H9 (cell line): ENCODE results near the gene MED25. TPM values are rescaled to one million over a fixed set of nuclear protein-coding genes. Genes with fewer than 3 reads are reported as not detected.

Source experiments
- DNase-seq: peaks from one replicate; pipeline ENCODE4 v3.0.0-alpha.2; 2017
- H2AFZ ChIP-seq: one replicate; pipeline ENCODE4 v1.6.1; 2013; ENCODE audit warnings: mild to moderate bottlenecking, low read length, control low read depth, moderate library complexity
- H2AK5ac ChIP-seq: 2 replicates; pipeline ENCODE4 v1.6.1; 2013; ENCODE audit warnings: low read length, control low read depth, mixed read lengths; ENCODE audit not compliant: insufficient read length
- H2BK120ac ChIP-seq: one replicate; pipeline ENCODE4 v1.6.1; 2013; ENCODE audit warnings: low read depth, mild to moderate bottlenecking, low read length, control low read depth, inconsistent platforms; ENCODE audit not compliant: poor library complexity, severe bottlenecking
- H2BK12ac ChIP-seq: 2 replicates; pipeline ENCODE4 v1.6.1; 2013; ENCODE audit warnings: low read length, control low read depth, mixed read lengths, low read depth; ENCODE audit not compliant: insufficient read length
- H2BK15ac ChIP-seq: 2 replicates; pipeline ENCODE4 v1.6.1; 2013; ENCODE audit warnings: low read depth, low read length, control low read depth
- H2BK20ac ChIP-seq: one replicate; pipeline ENCODE4 v1.6.1; 2013; ENCODE audit warnings: low read depth, mild to moderate bottlenecking, low read length, control low read depth, inconsistent platforms; ENCODE audit not compliant: poor library complexity, severe bottlenecking
- H2BK5ac ChIP-seq: 2 replicates; pipeline ENCODE4 v1.6.1; 2013; ENCODE audit warnings: low read length, control low read depth, mixed read lengths; ENCODE audit not compliant: insufficient read length
- H3K14ac ChIP-seq: 2 replicates; pipeline ENCODE4 v1.6.1; 2013; ENCODE audit warnings: low read length, control low read depth; ENCODE audit not compliant: insufficient read depth
- H3K18ac ChIP-seq: 2 replicates; pipeline ENCODE4 v1.6.1; 2013; ENCODE audit warnings: low read depth, mild to moderate bottlenecking, mixed read lengths, low read length, control low read depth; ENCODE audit not compliant: insufficient read length
- H3K23ac ChIP-seq: 2 replicates; pipeline ENCODE4 v1.6.1; 2013; ENCODE audit warnings: low read length, control low read depth, mixed read lengths, low read depth; ENCODE audit not compliant: insufficient read length
- H3K23me2 ChIP-seq: 2 replicates; pipeline ENCODE4 v1.6.1; 2013; ENCODE audit warnings: low read depth, mild to moderate bottlenecking, mixed read lengths, low read length, control low read depth; ENCODE audit not compliant: insufficient read length, poor library complexity, severe bottlenecking
- H3K27ac ChIP-seq: 2 replicates; pipeline ENCODE4 v1.5.1; 2013; ENCODE audit warnings: low read length, control low read depth, mixed read lengths, low read depth; ENCODE audit not compliant: insufficient read length
- H3K27me3 ChIP-seq: 2 replicates; pipeline ENCODE4 v1.6.1; 2013; ENCODE audit warnings: low read length, control low read depth, inconsistent platforms; ENCODE audit not compliant: insufficient read depth
- H3K4ac ChIP-seq: 2 replicates; pipeline ENCODE4 v1.6.1; 2013; ENCODE audit warnings: low read depth, mild to moderate bottlenecking, control low read depth, inconsistent platforms, low read length, moderate library complexity
- H3K4me1 ChIP-seq: 2 replicates; pipeline ENCODE4 v1.6.1; 2013; ENCODE audit warnings: low read length, control low read depth, inconsistent platforms; ENCODE audit not compliant: insufficient read depth
- H3K4me2 ChIP-seq: 2 replicates; pipeline ENCODE4 v1.6.1; 2013; ENCODE audit warnings: low read length, control low read depth, mixed read lengths; ENCODE audit not compliant: insufficient read length, insufficient read depth
- H3K56ac ChIP-seq: 2 replicates; pipeline ENCODE4 v1.6.1; 2013; ENCODE audit warnings: low read depth, mild to moderate bottlenecking, mixed read lengths, low read length, control low read depth; ENCODE audit not compliant: insufficient read length
- H3K79me1 ChIP-seq: 2 replicates; pipeline ENCODE4 v1.6.1; 2013; ENCODE audit warnings: low read depth, mild to moderate bottlenecking, moderate library complexity, low read length, control low read depth, inconsistent platforms; ENCODE audit not compliant: insufficient read depth, poor library complexity, severe bottlenecking
- H3K79me2 ChIP-seq: 2 replicates; pipeline ENCODE4 v1.6.1; 2013; ENCODE audit warnings: low read length, control low read depth, inconsistent platforms; ENCODE audit not compliant: insufficient read depth
- H3K9ac ChIP-seq: 2 replicates; pipeline ENCODE4 v1.6.1; 2013; ENCODE audit warnings: low read length, control low read depth, mixed read lengths; ENCODE audit not compliant: insufficient read length; ENCODE audit errors: extremely low read depth
- H3K9me3 ChIP-seq: one replicate; pipeline ENCODE4 v1.6.1; 2013; ENCODE audit warnings: low read depth, low read length, inconsistent platforms; ENCODE audit not compliant: control insufficient read depth
- H3T11ph ChIP-seq: one replicate; pipeline ENCODE4 v1.6.1; 2013; ENCODE audit warnings: mild to moderate bottlenecking, low read length, control low read depth, inconsistent platforms
- H4K20me1 ChIP-seq: one replicate; pipeline ENCODE4 v1.6.1; 2013; ENCODE audit not compliant: control insufficient read depth, insufficient read length, insufficient read depth
- H4K5ac ChIP-seq: 2 replicates; pipeline ENCODE4 v1.6.1; 2013; ENCODE audit warnings: low read depth, mild to moderate bottlenecking, mixed read lengths, low read length, control low read depth; ENCODE audit not compliant: insufficient read length
- H4K8ac ChIP-seq: replicated peaks from 2 replicates; pipeline ENCODE4 v1.6.1; 2013; ENCODE audit warnings: low read length, control low read depth, mixed read lengths, low read depth; ENCODE audit not compliant: insufficient read length
- H4K91ac ChIP-seq: 2 replicates; pipeline ENCODE4 v1.6.1; 2013; ENCODE audit warnings: low read depth, mild to moderate bottlenecking, moderate library complexity, mixed read lengths, low read length, control low read depth; ENCODE audit not compliant: insufficient read length
- H3K27ac Mint-ChIP-seq, 3 experiments: 2 replicates in 2 of 3; 3 replicates in 1 of 3; pipeline ENCODE4 v1.8.0; 2020 to 2021; ENCODE audit warnings: mixed read lengths in 3 of 3, mild to moderate bottlenecking in 1 of 3, moderate library complexity in 1 of 3
- H3K27me3 Mint-ChIP-seq: 2 replicates; pipeline ENCODE4 v1.8.0; 2021; ENCODE audit warnings: low read depth, mild to moderate bottlenecking, moderate library complexity, mixed read lengths
- H3K36me3 Mint-ChIP-seq, 3 experiments: 2 replicates in 2 of 3; 3 replicates in 1 of 3; pipeline ENCODE4 v1.8.0; 2020 to 2021; ENCODE audit warnings: low read depth in 3 of 3, mixed read lengths in 3 of 3; ENCODE audit not compliant: insufficient read depth in 1 of 3
- H3K4me1 Mint-ChIP-seq, 2 experiments: 2 replicates each; pipeline ENCODE4 v1.8.0; 2020; ENCODE audit warnings: mixed read lengths in 2 of 2
- H3K4me3 Mint-ChIP-seq, 2 experiments: 2 replicates in 1 of 2; 3 replicates in 1 of 2; pipeline ENCODE4 v1.8.0; 2020 to 2021; ENCODE audit warnings: mild to moderate bottlenecking in 2 of 2, mixed read lengths in 2 of 2, moderate library complexity in 1 of 2
- H3K9me3 Mint-ChIP-seq, 2 experiments: 2 replicates in 1 of 2; 3 replicates in 1 of 2; pipeline ENCODE4 v1.8.0; 2020; ENCODE audit warnings: mild to moderate bottlenecking in 2 of 2, mixed read lengths in 2 of 2, moderate library complexity in 1 of 2
- CTCF ChIP-seq: fragments of 200-600 bp; sonication (generic); conservative IDR thresholded peaks from 3 replicates; pipeline ENCODE4 v1.8.0; 2021; ENCODE audit warnings: antibody characterized with exemption, mild to moderate bottlenecking
- WGBS: extraction: QIAGEN DNeasy Blood & Tissue Kit; methylation state at CpG from one replicate; pipeline ENCODE4 v1.1.7; 2013; ENCODE audit warnings: missing lambda C conversion rate, low lambda C conversion rate, mixed read lengths; ENCODE audit not compliant: insufficient read length; ENCODE audit errors: extremely low coverage; 5-methylcytosine and 5-hydroxymethylcytosine counted together
- total RNA-seq: library from RNA; stranded (reverse); gene quantifications from 2 replicates; pipeline ENCODE4 v1.2.1, GENCODE V29; 2021

The MED25 gene
- total RNA-seq, 1 experiment from 2014 or later: 77.5 TPM

GRCh38 chr19:49835562-49835961 is 17.5 kb downstream of the MED25 start:
- no peak overlapping the region for H3K14ac ChIP-seq
- H3K9ac ChIP-seq: no peak overlapping the region
- WGBS: no CpG with 5 or more reads among the region's 12 CpGs
- H3K27ac Mint-ChIP-seq: no peak overlapping the region
- H3K27me3 ChIP-seq: no peaks in the 10 kb centered on the region
- H3K18ac ChIP-seq: no peak overlapping the region
- no peak overlapping the region for H3T11ph ChIP-seq
- no peak overlapping the region for H2AFZ ChIP-seq
- peaks cover 24 to 82% (median 70%) of the 10 kb centered on the region in 3 experiments for H3K36me3 Mint-ChIP-seq
- no peak for TF ChIP-seq CTCF
- no peaks in the 10 kb centered on the region for H4K20me1 ChIP-seq
- H3K4me2 ChIP-seq: no peak overlapping the region
- H2BK20ac ChIP-seq: no peak overlapping the region
- H2BK15ac ChIP-seq: no peak overlapping the region
- no peaks in the 10 kb centered on the region for H3K9me3 ChIP-seq
- H3K79me2 ChIP-seq: no peaks in the 10 kb centered on the region
- H4K8ac ChIP-seq: no peak overlapping the region
- H2BK12ac ChIP-seq: no peak overlapping the region
- H3K4me1 Mint-ChIP-seq: peaks cover 0 to 4% of the 10 kb centered on the region in 2 experiments; a peak in 2 of 4 replicates
- no peak overlapping the region for H3K56ac ChIP-seq
- no peaks in the 10 kb centered on the region for H3K9me3 Mint-ChIP-seq
- no peak for DNase-seq
- no peak overlapping the region for H3K4me3 Mint-ChIP-seq
- H3K23ac ChIP-seq: no peak overlapping the region
- H3K4me1 ChIP-seq: no peaks in the 10 kb centered on the region
- no peak overlapping the region for H2BK5ac ChIP-seq
- no peak overlapping the region for H4K91ac ChIP-seq
- no peaks in the 10 kb centered on the region for H3K79me1 ChIP-seq
- no peaks in the 10 kb centered on the region for H3K23me2 ChIP-seq
- peaks cover under 1% of the 10 kb centered on the region; the same call in 1 of the 2 replicates for H3K27me3 Mint-ChIP-seq
- no peak overlapping the region for H4K5ac ChIP-seq
- no peak overlapping the region for H2BK120ac ChIP-seq
- no peak overlapping the region for H2AK5ac ChIP-seq
- no peak overlapping the region for H3K4ac ChIP-seq
- H3K27ac ChIP-seq: no peak overlapping the region
